Neuronal stem cell (in vitro differentiated cells): ENCODE measurements around the gene ENOX1.

Experiments used
- DNase-seq: peaks from one replicate; pipeline ENCODE4 v3.0.0-alpha.2; 2013; ENCODE audit warnings: low spot score
- H2AFZ ChIP-seq: one replicate; pipeline ENCODE4 v1.6.1; 2013; ENCODE audit warnings: mild to moderate bottlenecking, low read length, inconsistent platforms
- H2AK5ac ChIP-seq: 2 replicates; pipeline ENCODE4 v1.6.1; 2013; ENCODE audit warnings: low read depth, mild to moderate bottlenecking, inconsistent platforms, low read length, moderate library complexity, mixed read lengths
- H2BK120ac ChIP-seq: 2 replicates; pipeline ENCODE4 v1.6.1; 2013; ENCODE audit warnings: low read depth, mild to moderate bottlenecking, inconsistent platforms, low read length, moderate library complexity, mixed read lengths
- H2BK12ac ChIP-seq: one replicate; pipeline ENCODE4 v1.6.1; 2013; ENCODE audit warnings: low read length, inconsistent platforms
- H2BK15ac ChIP-seq: 2 replicates; pipeline ENCODE4 v1.6.1; 2013; ENCODE audit warnings: mild to moderate bottlenecking, low read length, inconsistent platforms, mixed read lengths
- H2BK5ac ChIP-seq: one replicate; pipeline ENCODE4 v1.6.1; 2013; ENCODE audit warnings: inconsistent platforms, mild to moderate bottlenecking, low read length, moderate library complexity
- H3K14ac ChIP-seq: one replicate; pipeline ENCODE4 v1.6.1; 2013; ENCODE audit warnings: low read length, inconsistent platforms
- H3K18ac ChIP-seq: 2 replicates; pipeline ENCODE4 v1.6.1; 2013; ENCODE audit warnings: low read length, inconsistent platforms
- H3K23ac ChIP-seq: 2 replicates; pipeline ENCODE4 v1.6.1; 2013; ENCODE audit warnings: low read depth, mild to moderate bottlenecking, mixed read lengths, low read length, inconsistent platforms; ENCODE audit not compliant: poor library complexity
- H3K27ac ChIP-seq: replicated peaks from 3 replicates; pipeline ENCODE4 v1.5.1; 2013; ENCODE audit warnings: low read length, inconsistent platforms
- H3K27me3 ChIP-seq, 3 experiments: 2 replicates each; pipeline ENCODE4 v1.6.1; 2013; ENCODE audit warnings: low read length in 3 of 3, mild to moderate bottlenecking in 2 of 3, inconsistent platforms in 1 of 3, low read depth in 1 of 3, mixed read lengths in 1 of 3, moderate library complexity in 1 of 3; ENCODE audit not compliant: control insufficient read depth in 3 of 3, insufficient read depth in 3 of 3
- H3K36me3 ChIP-seq, 2 donors: replicated peaks in 1 of 2; 2 replicates each; pipeline ENCODE4 v1.6.1; 2013; ENCODE audit warnings: low read length in 2 of 2; ENCODE audit not compliant: control insufficient read depth in 2 of 2, insufficient read depth in 2 of 2
- H3K4ac ChIP-seq: 2 replicates; pipeline ENCODE4 v1.6.1; 2013; ENCODE audit warnings: inconsistent platforms, mild to moderate bottlenecking, low read length, moderate library complexity
- H3K4me1 ChIP-seq, 2 donors: 1 replicate in 1 of 2; 2 replicates in 1 of 2; pipeline ENCODE4 v1.6.1; 2013; ENCODE audit warnings: low read length in 2 of 2, low read depth in 1 of 2; ENCODE audit not compliant: control insufficient read depth in 2 of 2, insufficient read depth in 1 of 2
- H3K4me2 ChIP-seq: one replicate; pipeline ENCODE4 v1.6.1; 2013; ENCODE audit warnings: mild to moderate bottlenecking, low read length, inconsistent platforms; ENCODE audit not compliant: insufficient read depth, poor library complexity, severe bottlenecking
- H3K4me3 ChIP-seq, 2 donors: 2 replicates each; pipeline ENCODE4 v1.5.1; 2013; ENCODE audit warnings: low read length in 2 of 2, mild to moderate bottlenecking in 2 of 2, inconsistent platforms in 1 of 2, moderate library complexity in 1 of 2
- H3K79me1 ChIP-seq: one replicate; pipeline ENCODE4 v1.6.1; 2013; ENCODE audit warnings: low read depth, mild to moderate bottlenecking, inconsistent platforms, low read length, moderate library complexity
- H3K9ac ChIP-seq: one replicate; pipeline ENCODE4 v1.6.1; 2013; ENCODE audit warnings: mild to moderate bottlenecking, low read depth, low read length, inconsistent platforms; ENCODE audit not compliant: poor library complexity
- H3K9me3 ChIP-seq, 2 donors: replicated peaks in 1 of 2; 2 replicates each; pipeline versions ENCODE3 to v1.6.1; 2013; ENCODE audit warnings: low read length in 2 of 2, mild to moderate bottlenecking in 2 of 2, inconsistent platforms in 1 of 2, low read depth in 1 of 2, mixed read lengths in 1 of 2, moderate library complexity in 1 of 2; ENCODE audit not compliant: control insufficient read depth in 2 of 2, insufficient read depth in 1 of 2
- H4K8ac ChIP-seq: one replicate; pipeline ENCODE4 v1.6.1; 2013; ENCODE audit warnings: low read depth, mild to moderate bottlenecking, inconsistent platforms, low read length, moderate library complexity
- H4K91ac ChIP-seq: one replicate; pipeline ENCODE4 v1.6.1; 2013; ENCODE audit warnings: low read length, low read depth, mild to moderate bottlenecking, inconsistent platforms; ENCODE audit not compliant: poor library complexity
- WGBS, 2 donors: extraction: QIAGEN DNeasy Blood & Tissue Kit; methylation state at CpG; one replicate each; pipeline ENCODE4 v1.1.7; 2013; ENCODE audit warnings: missing lambda C conversion rate in 2 of 2, mixed read lengths in 1 of 2; ENCODE audit not compliant: insufficient read length in 2 of 2, insufficient replicate concordance in 1 of 2; ENCODE audit errors: extremely low coverage in 2 of 2; 5-methylcytosine and 5-hydroxymethylcytosine counted together

Gene ENOX1

DNA sequence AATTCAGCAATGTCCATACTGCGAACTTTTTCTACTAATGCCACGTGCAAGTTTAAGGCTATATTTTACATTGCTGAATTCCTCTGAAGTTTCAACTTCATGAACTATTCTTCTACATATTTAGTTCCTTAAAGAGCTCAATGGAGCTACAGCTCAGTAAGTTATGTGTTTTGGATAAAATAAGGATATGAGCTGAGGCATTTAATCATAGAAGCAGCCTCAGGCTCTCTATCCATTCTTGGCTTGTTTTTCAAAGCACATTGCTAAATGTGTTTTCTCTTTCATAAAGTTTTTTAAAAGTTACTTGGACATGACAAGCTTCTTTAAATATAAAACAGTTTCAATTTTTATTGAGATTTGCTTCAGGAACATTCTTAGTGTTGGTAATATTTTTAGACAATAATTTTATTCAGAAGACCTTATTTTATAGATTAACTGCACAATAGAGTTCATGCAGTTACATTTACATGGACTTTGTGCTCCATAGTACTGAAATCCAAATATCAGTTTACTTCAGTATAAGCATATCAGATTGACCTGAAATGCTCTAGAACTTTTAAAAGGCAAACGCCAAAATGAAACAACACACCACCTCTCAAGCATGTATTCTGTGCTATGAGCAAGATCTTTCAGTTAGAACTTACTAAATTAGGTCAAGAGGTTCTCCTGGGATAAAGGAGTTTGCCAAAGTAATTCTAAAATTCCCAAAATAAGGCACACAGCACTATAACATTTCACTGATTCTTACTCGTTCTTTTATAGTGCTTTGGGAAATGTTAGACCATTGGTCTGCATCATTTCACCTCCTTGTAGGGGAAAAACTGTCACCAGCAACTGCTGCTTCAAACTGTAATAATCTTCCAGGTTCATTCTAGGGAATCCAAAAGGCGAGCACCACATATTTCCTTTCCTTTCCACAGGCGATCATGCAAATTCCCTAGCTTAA, 275.5 kb downstream of the ENOX1 start:
- WGBS, 2 donors: no CpG with 5 or more reads among the region's 6 CpGs
- Histone ChIP-seq H3K4ac (no peak overlapping the region), H4K8ac (no peak overlapping the region), H3K27ac (no peak overlapping the region), H2BK15ac (no peak overlapping the region), H3K18ac (no peak overlapping the region), H2BK5ac (no peak overlapping the region), H2BK120ac (no peak overlapping the region), H3K9ac (no peak overlapping the region), H4K91ac (no peak overlapping the region), H2BK12ac (no peak overlapping the region), H2AK5ac (no peak overlapping the region), H3K4me1 (no peaks in the 10 kb centered on the region), H3K23ac (no peak overlapping the region), H2AFZ (no peak overlapping the region), H3K27me3 (no peaks in the 10 kb centered on the region), H3K4me2 (no peak overlapping the region), H3K9me3 (no peaks in the 10 kb centered on the region), H3K79me1 (no peaks in the 10 kb centered on the region), H3K36me3 (no peaks in the 10 kb centered on the region), H3K14ac (no peak overlapping the region), H3K4me3 (no peak overlapping the region)
- DNase-seq: no peak

DNA sequence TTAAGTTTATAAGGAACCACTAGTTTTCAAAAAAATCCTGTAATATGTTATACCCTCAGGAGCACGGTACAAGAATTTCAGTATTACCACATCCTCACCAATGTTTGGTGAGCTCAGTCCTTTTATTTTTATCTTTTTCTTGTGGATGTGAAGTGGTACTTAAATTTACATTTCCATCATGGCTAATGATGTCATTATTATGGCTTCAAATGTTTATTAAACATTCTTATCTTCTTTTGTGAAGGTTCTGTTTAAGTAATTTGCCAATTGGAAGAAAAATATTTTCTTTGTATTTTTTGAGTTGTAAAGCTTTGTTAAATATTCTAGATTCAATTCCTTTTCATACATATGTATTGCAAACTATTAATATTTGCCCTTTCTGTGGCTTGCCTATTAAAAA, 291.0 kb downstream of the ENOX1 start:
- no peak overlapping the region for H2BK15ac ChIP-seq
- H3K14ac ChIP-seq: no peak overlapping the region
- peaks cover 0 to 2% of the 10 kb centered on the region in 2 donors for H3K9me3 ChIP-seq
- no peak overlapping the region for H4K91ac ChIP-seq
- H2AK5ac ChIP-seq: no peak overlapping the region
- H3K4ac ChIP-seq: no peak overlapping the region
- H4K8ac ChIP-seq: no peak overlapping the region
- H3K27ac ChIP-seq: no peak overlapping the region
- H2BK12ac ChIP-seq: no peak overlapping the region
- no peak overlapping the region for H2BK120ac ChIP-seq
- H3K4me3 ChIP-seq: no peak overlapping the region
- H3K27me3 ChIP-seq: no peaks in the 10 kb centered on the region
- no peaks in the 10 kb centered on the region for H3K36me3 ChIP-seq
- no CpG with 5 or more reads among the region's 1 CpG for WGBS, 2 donors
- H3K79me1 ChIP-seq: no peaks in the 10 kb centered on the region
- H3K9ac ChIP-seq: no peak overlapping the region
- no peak for DNase-seq
- no peak overlapping the region for H3K4me2 ChIP-seq
- no peak overlapping the region for H2BK5ac ChIP-seq
- H3K23ac ChIP-seq: no peak overlapping the region
- no peak overlapping the region for H3K18ac ChIP-seq
- no peak overlapping the region for H2AFZ ChIP-seq
- no peaks in the 10 kb centered on the region for H3K4me1 ChIP-seq

DNA sequence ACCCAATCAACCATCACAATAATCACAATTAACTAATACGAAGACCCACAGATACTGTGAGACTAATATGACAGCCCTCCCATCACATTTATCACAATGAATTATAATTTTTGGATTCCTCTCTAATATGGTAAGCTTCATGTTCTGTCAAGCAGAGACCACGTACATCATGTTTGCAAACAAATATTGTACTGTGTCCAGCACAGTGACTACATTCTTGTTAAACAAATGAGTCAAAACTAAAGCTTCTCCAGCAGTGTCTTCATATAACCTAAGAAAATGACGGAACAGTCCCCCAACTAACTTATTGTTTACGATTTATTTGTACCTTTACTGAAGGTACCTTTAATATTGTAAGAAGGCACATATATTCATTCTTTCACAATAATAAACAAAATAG, 292.6 kb downstream of the ENOX1 start:
- Histone ChIP-seq H3K4me1 (no peaks in the 10 kb centered on the region), H3K9ac (no peak overlapping the region), H2BK5ac (no peak overlapping the region), H2AFZ (no peak overlapping the region), H3K27me3 (no peaks in the 10 kb centered on the region), H3K27ac (no peak overlapping the region), H3K4me2 (no peak overlapping the region), H3K79me1 (no peaks in the 10 kb centered on the region), H3K9me3 (peaks cover 0 to 2% of the 10 kb centered on the region in 2 donors), H3K23ac (no peak overlapping the region), H3K4ac (no peak overlapping the region), H4K91ac (no peak overlapping the region), H2BK120ac (no peak overlapping the region), H3K18ac (no peak overlapping the region), H2BK12ac (no peak overlapping the region), H2AK5ac (no peak overlapping the region), H2BK15ac (no peak overlapping the region), H4K8ac (no peak overlapping the region), H3K36me3 (no peaks in the 10 kb centered on the region), H3K4me3 (no peak overlapping the region), H3K14ac (no peak overlapping the region)
- no peak for DNase-seq
- no CpG with 5 or more reads among the region's 4 CpGs for WGBS, 2 donors

DNA sequence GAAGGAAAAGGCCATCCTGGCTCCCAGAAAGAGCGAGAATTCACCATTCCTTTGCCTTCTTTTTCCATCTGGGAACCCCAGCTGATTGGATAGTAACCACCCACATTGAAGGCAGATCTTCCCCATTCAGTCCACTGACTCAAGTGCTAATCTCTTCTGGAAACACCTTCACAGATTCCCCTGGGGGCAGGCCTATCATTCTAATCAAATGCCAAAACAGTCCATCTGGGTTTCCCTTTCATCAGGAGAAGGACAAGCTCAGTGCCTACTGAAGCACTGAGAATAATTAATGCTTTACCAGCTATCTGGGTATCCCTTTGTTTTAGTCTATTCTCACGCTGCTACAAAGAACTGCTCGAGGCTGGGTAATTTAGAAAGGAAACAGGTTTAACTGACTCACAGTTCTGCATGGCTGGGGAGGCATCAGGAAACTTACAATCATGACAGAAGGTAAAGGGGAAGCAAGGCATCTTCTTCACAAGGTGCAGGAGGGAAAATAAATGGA, 293.2 kb downstream of the ENOX1 start:
- no peak for DNase-seq
- peaks cover 0 to 2% of the 10 kb centered on the region in 2 donors for H3K9me3 ChIP-seq

More for the DNA sequence above, 293.2 kb downstream of the ENOX1 start:
- H3K9ac ChIP-seq: no peak overlapping the region
- H3K4me3 ChIP-seq: no peak overlapping the region
- H2BK120ac ChIP-seq: no peak overlapping the region
- H3K4ac ChIP-seq: no peak overlapping the region
- no peaks in the 10 kb centered on the region for H3K27me3 ChIP-seq
- no peaks in the 10 kb centered on the region for H3K4me1 ChIP-seq
- no peak overlapping the region for H4K8ac ChIP-seq
- no peak overlapping the region for H3K14ac ChIP-seq
- H3K4me2 ChIP-seq: no peak overlapping the region
- H2BK15ac ChIP-seq: no peak overlapping the region
- no peak overlapping the region for H2BK5ac ChIP-seq
- no peaks in the 10 kb centered on the region for H3K36me3 ChIP-seq
- no peak overlapping the region for H3K27ac ChIP-seq
- no peak overlapping the region for H4K91ac ChIP-seq
- no peak overlapping the region for H2AFZ ChIP-seq
- H2AK5ac ChIP-seq: no peak overlapping the region
- no peak overlapping the region for H3K18ac ChIP-seq
- no CpG with 5 or more reads among the region's 3 CpGs for WGBS, 2 donors
- H3K23ac ChIP-seq: no peak overlapping the region
- H2BK12ac ChIP-seq: no peak overlapping the region
- no peaks in the 10 kb centered on the region for H3K79me1 ChIP-seq
